ENCODE results near the gene SYT7.

DNA sequence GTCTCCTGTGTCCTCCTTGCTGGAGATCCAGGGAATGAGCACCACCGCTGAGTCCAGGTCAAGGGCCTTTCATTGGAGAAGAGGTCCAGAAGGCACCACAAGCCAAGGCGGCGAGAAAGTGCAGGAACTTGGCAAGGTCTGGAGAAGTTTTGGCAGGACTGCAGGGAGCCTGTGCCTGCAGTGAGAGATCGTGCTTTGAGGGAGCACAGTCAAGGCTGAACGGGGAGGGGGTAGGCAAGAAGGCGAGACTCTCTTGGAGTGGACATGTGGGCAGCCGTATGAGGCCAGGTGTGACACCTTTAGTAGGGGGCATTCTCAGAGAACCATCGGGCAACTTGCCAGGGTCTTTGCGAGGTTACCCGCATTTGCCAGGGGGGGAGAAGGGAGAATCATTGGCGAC, 41.9 kb downstream of the SYT7 start:
- TF ChIP-seq, protein P1, sequence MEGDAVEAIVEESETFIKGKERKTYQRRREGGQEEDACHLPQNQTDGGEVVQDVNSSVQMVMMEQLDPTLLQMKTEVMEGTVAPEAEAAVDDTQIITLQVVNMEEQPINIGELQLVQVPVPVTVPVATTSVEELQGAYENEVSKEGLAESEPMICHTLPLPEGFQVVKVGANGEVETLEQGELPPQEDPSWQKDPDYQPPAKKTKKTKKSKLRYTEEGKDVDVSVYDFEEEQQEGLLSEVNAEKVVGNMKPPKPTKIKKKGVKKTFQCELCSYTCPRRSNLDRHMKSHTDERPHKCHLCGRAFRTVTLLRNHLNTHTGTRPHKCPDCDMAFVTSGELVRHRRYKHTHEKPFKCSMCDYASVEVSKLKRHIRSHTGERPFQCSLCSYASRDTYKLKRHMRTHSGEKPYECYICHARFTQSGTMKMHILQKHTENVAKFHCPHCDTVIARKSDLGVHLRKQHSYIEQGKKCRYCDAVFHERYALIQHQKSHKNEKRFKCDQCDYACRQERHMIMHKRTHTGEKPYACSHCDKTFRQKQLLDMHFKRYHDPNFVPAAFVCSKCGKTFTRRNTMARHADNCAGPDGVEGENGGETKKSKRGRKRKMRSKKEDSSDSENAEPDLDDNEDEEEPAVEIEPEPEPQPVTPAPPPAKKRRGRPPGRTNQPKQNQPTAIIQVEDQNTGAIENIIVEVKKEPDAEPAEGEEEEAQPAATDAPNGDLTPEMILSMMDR (IDR thresholded peaks at IDR 0.05; ENCODE audit: borderline replicate concordance, extremely low read depth, low read length, poor library complexity, severe bottlenecking) = no peak
- TF ChIP-seq EZH2 (IDR thresholded peaks at IDR 0.05; ENCODE audit: borderline replicate concordance, low read depth, low read length, severe bottlenecking) = no peak

Measured in DND-41 (cell line).